NCI-H2171 (cell line): ENCODE results near the gene MEIS1.

Experiments used
- DNase-seq: peaks from one replicate; lab custom pipeline; 2025; lab: John Stamatoyannopoulos, UW

The MEIS1 gene

GRCh38 chr2:66431846-66432587, 2.9 kb upstream of the MEIS1 start:
- no peak for DNase-seq

- peak; percentile 92 for DNase-seq
Measured at GRCh38 chr2:66432801-66433694, 1.9 kb upstream of the MEIS1 start.

GRCh38 chr2:66433695-66433944, 1.3 kb upstream of the MEIS1 start:
- DNase-seq, result no peak

- peak; percentile 64 for DNase-seq
Measured at GRCh38 chr2:66433945-66434678, 813 bp upstream of the MEIS1 start.

- DNase-seq, result no peak
Measured at GRCh38 chr2:66435549-66435875, 587 bp downstream of the MEIS1 start.

GRCh38 chr2:66435963-66436362, 1.0 kb downstream of the MEIS1 start:
- no peak for DNase-seq

- DNase-seq, result no peak
Measured at GRCh38 chr2:66436581-66437001, 1.7 kb downstream of the MEIS1 start.

GRCh38 chr2:66437109-66437690, 2.3 kb downstream of the MEIS1 start:
- DNase-seq, result no peak

- no peak for DNase-seq
Measured at GRCh38 chr2:66437691-66438497, 3.0 kb downstream of the MEIS1 start.

GRCh38 chr2:66438498-66438833, 3.5 kb downstream of the MEIS1 start:
- DNase-seq, result no peak

GRCh38 chr2:66438891-66439811, 4.2 kb downstream of the MEIS1 start:
- DNase-seq, result no peak

GRCh38 chr2:66439812-66440542, 5.1 kb downstream of the MEIS1 start:
- no peak for DNase-seq

- DNase-seq, result no peak
Measured at GRCh38 chr2:66440708-66441497, 6.0 kb downstream of the MEIS1 start.

- DNase-seq, result no peak
Measured at GRCh38 chr2:66441581-66442320, 6.8 kb downstream of the MEIS1 start.

- no peak for DNase-seq
Measured at GRCh38 chr2:66442516-66443185, 7.7 kb downstream of the MEIS1 start.

GRCh38 chr2:66443186-66443978, 8.5 kb downstream of the MEIS1 start:
- no peak for DNase-seq
